8988T (cell line): ENCODE measurements around the gene CTLA4.

ENCODE experiments used
- DNase-seq: peaks from one replicate; pipeline ENCODE4 v3.0.0; 2011

The CTLA4 gene

DNA sequence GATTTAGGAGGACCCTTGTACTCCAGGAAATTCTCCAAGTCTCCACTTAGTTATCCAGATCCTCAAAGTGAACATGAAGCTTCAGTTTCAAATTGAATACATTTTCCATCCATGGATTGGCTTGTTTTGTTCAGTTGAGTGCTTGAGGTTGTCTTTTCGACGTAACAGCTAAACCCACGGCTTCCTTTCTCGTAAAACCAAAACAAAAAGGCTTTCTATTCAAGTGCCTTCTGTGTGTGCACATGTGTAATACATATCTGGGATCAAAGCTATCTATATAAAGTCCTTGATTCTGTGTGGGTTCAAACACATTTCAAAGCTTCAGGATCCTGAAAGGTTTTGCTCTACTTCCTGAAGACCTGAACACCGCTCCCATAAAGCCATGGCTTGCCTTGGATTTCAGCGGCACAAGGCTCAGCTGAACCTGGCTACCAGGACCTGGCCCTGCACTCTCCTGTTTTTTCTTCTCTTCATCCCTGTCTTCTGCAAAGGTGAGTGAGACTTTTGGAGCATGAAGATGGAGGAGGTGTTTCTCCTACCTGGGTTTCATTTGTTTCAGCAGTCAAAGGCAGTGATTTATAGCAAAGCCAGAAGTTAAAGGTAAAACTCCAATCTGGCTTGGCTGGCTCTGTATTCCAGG, at the start of gene CTLA4:
Gene CTLA4, plus strand, starts transcription at position 211 of the 640 bp plus-strand sequence. Its CDS starts 172 bp downstream, at position 383.
- DNase-seq: no peak

DNA sequence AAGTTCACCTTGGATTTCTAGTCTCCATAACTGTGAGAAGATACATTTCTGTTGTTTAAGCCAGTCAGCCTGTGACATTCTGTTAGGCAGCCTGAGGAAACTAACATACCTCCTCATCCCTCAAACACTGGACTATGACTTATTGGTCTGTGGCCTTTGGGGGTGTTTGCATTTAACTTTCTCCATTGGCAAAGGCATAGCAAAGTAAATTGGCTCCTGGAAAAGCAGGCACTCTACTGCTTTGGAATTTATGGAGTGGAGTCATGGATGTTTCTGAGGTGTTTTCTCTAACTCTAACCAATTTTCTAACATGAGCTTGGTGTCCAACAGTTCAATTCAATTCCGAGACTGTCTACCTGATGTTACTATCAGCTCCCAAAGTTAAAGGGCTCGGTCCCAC, 48.9 kb upstream of the CTLA4 start:
- DNase-seq: no peak

DNA sequence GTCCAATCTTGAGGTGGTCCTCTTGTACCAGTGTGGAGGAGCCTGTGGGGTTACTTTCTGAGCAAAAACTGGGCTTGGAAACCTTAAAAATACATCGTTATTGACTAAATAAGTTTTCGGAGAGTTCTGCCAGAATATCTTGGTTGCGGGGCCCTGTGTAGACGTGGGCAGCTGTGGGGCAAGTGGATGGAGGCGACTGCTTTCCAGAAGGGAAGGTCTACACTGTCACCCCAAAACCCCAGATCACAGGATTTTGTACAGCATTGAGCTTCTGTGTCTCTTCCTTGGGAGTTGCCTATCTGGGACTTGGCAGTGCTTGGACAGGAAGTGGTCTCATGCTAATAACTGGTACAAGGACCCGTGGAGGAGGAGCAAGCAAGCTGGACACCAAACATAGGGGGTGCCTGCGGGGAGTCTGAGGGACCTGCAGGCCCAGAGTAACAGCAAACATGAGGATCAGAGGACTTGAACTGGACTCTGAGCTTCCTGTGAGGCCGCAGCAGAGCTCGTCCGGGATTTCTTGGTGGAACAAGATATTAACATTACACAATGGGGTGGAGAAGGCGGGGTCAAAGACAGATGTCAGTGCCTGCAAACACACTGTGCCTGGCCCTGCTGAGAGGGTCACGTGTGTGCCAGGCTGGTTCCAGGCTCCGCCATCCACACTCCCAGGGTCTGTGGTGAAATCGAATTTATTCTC, 48.0 kb upstream of the CTLA4 start:
- DNase-seq: no peak

DNA sequence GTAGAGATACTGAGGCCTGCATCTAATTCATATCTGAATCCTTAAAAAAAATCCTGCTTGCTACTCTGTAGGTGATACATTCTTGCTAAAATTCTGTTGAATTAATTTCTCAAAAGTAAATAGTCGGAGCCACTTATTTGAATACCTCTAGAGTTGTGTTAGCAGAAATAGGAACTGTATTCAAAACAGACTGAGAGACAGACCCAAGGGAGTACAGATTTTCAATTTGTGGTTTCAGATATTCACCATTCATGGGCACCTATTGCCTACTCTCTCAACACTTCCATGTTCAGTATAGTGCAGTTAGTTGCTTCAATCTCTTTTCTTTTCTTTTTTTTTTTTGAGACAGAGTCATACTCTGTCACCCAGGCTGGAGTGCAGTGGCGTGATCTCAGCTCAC, 46.6 kb upstream of the CTLA4 start:
- no peak for DNase-seq

DNA sequence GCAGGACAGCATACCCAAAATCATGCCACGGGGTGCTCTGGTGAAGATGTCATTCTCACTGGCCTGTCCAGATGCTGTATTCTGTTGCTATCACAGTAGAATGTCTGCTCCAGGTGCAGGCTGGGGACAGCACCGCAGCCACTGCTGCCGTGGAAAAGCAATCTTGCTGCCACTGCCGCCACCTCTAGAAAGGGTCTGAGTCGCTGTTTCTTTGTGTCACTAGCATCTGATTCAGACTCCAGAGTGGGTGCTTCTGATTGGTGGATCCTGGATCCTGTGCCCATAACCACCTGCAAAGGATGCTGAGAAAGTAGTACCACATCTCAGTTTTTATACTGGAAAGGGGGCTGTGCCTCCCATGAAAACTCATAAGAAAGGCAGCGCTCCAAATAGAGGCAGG, 45.3 kb upstream of the CTLA4 start:
- DNase-seq: no peak

DNA sequence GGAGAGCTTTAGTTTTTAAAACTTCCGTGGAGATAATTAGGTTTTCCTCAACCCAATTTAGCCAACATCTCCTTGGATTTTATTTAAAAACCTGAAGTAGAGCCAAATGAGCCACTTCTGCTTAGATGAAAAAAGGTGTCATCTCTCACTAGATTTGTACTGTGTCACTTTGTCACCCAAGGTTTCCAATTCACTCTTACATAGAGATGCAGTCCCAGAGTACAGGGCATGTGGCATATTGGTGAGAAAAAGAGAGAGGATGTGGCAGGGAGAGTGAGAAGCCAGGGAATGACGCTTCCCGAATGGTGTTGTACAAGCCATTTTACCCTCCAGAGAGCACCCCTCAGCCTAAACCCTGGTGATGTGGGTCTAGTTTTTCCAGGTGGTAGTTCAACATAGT, 44.4 kb upstream of the CTLA4 start:
- DNase-seq: no peak

DNA sequence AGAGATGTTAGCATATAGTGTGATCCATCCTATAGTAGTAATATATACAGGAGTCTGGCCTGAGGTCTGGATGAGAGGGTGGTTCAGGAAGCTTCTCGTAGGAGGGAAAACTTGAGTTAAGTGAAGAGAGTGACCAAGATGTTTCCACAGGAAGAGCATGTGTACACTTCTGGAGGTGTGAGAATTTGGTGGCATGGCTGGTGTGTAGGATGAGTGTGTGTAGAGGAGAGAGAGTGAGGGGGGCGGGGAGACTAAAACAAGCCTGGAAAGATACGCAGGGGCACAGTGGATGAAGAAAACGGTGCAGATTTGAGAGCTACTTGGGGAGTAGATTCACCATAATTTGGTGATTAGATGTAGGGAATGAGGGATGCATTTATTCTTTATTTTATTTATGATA, 43.5 kb upstream of the CTLA4 start:
- DNase-seq: no peak

DNA sequence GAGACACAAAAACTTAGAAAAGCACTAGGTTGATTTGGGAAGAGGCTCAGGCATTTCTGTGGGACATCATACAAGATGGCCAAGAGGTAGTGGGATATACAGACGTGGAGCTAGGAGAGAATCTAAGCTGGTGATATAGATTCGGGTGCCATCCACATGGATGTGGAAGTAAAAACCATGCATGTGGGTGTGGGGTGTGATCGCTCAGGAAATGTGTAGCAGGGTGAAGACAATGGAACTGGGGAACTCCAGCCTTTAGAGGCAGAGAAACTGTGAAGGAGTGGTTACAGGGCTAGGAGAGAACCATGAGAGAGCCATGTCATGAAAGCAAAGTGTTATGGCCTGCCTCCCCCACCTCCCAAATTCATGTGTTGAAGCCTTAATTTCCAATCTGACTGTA, 43.0 kb upstream of the CTLA4 start:
- no peak for DNase-seq

DNA sequence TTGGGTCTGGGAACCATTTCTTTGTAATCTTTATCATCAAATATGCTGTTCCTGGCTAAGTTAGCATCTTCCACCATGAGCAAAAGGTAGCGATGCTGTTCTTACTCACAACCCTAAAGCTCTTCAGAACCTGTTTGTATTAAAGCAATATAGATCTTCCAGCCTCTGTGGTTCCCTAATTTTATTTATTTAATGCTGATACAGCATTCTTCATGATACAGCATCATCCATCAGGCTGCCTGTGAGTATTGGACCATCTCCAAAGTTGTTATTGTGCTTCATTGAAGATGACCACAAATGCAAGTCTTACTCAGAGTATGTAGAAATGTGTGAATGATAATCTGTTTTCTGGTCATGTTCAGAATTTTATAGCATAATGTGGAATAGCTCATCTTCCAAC, 40.9 kb upstream of the CTLA4 start:
- DNase-seq: no peak

DNA sequence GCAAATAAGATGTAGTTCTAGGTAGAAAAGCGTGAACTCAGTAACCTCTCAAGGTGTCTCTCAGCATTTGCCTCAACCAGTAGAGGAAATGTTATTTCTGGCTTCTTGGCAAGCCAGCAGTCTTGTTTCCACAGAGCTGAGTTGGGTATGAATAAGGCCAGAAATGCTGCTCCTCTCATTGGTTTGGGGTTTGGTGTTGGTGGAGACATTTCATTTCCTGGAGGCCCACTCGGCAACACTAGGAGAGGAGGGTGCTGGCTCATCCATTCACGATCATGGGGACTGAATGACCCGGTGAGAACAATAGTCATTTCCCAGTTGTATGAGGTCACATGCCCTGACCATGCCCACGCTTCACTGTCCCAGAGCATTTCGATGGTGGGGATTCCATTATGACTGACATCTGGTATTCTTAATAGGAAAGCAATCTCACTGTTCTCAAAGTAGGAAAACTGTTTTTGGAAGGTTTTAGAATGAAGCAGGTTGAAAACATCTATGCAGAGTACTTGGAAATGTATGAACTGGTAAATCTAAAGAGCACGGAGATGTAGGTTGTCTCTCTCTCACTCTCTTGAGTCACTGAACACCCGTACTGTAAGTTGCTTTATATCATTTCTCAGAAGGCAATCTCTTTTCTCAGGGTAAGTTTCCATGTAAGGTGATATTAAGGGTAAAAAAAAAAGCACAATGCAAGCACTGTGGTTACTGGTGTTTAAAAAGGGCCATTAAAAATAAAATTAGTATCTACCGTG, 37.1 kb upstream of the CTLA4 start:
- DNase-seq: no peak

DNA sequence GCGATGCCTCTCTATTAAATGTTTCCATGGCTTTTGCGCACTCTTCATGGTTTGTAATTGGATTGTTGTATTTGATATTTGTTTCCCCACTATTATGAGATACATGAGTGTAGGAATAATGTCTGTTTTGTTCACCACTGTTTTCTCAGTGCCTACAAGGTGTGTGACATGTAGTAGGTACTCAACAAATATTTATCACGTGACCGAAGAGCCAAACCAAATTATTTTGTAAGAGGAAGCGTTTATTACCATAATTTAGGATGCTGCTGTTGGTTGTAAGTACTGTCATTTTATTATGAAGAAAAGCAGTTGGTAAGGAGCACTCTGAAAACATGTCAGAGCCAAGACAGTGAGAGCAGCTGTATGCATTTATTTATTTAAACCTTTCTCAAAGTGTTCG, 32.2 kb upstream of the CTLA4 start:
- no peak for DNase-seq

DNA sequence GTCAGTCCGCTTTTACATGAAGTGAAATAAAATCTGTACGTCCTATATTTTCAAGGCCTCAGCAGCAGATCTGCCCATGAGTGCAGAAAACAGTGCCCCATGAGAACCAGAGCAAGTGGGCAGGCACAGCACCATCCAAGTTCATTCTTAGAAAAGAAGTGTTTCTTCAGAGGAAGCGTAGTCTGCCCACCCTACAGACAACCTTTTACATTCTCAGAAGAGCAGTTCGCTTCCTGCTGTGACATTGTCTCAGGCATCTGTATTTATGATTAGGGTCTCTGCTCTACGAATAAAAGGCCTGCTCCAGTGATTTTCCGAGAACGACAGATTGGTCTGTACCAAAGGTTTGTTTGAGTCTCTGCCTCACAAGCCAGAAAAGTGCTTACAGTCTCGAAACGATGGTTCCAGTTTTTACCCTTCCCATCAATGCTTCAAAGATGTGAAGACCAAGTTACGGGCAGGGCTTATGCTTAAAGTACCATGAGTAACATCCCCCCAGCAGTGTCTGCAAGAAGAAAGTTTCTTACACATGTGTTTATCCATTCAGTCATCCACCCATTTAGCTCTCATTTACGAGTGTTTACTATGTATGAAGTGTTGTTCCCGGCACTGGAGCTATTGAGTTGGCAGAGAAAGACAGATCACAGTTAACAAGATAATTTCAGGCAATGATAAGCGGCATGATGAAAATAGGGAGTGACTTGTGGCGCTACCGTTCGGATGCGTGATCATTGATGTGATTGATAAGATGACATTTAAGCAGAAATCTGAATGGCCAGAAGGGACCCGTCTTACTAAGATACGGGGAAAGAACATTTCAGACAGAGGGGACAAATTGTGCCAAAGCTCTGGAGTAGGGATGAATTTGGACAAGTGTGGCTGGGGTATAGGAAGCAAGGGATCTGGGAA, 31.4 kb upstream of the CTLA4 start:
- no peak for DNase-seq

DNA sequence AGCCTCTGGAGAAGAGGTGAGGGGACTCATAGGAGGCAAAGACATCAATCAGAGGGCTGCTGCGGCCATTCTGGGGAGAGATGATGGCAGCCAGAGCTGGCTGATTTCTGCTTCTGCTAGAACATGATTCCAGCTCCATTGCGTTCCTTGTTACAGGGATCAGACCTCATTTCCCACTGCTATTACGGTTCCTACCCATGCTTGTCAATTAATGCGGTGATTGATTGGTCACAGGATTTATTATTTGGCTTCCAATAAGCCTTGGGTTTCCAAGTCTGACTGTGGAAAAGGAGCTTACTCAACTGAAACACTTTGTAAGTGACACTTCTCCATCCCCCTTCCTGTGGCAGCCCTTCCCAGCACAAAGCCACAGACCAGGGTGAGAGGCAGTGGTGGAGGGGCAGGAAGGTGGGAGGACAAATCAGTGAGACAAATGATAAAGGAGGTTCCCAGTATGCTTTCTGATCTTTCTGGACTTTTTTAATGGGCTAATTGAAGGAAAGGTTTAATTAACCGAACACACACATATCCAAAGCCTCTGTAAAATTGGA, 26.8 kb upstream of the CTLA4 start:
- no peak for DNase-seq

DNA sequence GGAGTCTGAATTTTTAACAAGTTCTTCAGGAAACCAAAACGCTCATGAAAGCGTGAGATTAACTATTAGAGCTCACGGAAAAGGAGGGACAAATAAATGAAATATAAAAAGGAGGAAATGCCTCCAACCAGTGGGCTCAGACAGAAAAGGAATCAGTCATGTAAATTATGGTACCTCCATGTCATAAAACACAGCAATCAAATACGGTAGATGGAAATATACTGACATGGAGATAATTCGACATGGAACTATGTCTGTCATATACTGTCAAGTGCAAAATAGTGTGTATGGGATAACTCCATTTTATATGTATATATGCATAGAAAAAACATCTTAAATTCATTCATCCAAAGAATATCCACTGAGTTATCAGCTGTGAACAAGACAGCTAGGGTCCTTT, 25.9 kb upstream of the CTLA4 start:
- no peak for DNase-seq

DNA sequence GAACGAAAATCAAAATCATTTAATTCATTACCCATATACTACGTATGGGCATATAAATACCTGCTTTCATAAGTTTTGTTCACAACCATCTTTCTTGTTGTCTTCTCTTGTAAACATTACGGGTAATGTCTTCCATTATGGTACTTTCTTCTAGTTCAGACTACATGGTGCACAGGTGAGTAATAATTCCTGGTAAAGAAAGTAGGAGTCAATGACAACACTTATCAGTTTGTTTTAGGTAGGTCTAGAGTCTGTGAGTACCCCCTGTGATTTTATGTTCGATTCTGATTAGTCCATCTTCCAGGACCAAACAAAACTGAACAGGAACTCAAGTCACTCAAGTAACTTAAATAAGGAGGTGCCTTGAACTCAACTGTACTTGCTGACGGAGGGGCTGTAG, 25.2 kb upstream of the CTLA4 start:
- DNase-seq: no peak

DNA sequence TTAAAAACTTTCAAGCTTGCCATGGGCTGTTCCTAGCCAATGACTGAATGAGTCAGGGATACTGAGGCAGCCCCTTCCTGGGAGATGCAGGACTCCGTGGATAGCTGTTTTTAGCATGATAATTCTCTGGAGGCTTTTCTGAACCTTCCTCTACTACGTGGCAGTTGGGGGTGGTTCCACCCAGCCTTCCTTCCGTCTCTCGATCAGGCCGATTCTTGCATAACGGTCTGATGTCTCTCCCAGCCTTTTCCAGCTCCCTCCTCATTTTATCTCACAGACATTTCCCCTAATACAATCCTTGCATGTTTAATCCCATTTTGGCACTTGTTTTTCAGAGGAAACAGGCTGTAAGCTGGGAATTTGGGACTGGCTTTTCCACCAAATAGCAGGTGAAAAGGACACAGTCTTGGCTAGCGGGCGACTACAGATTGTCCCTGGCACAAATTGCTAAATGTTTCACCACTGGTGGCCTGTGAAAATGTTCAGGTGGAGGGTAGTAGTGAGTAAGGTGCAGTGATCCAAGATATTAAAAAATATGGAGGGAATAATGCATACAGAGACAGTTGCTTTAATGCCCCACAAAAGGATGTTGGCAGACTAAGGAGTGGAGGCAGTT, 21.0 kb upstream of the CTLA4 start:
- DNase-seq: no peak

DNA sequence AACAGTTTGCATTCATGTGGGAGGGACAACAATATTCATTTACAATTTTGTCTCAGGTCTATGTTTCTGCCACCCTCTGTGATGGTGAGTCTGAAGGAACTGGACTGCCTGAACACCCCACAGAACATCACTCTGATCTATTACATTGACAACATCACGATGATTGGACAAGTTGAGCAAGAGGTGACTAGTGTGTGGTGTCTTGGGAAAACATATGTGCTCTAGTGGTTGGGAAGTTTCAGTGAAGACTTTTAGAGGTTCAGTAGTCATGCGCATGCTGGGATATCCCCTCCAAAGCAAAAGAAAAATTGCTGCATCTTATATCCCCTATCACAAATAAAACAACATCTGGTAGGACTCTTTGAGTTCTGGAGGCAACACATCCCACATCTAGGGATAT, 18.6 kb upstream of the CTLA4 start:
- DNase-seq: no peak

DNA sequence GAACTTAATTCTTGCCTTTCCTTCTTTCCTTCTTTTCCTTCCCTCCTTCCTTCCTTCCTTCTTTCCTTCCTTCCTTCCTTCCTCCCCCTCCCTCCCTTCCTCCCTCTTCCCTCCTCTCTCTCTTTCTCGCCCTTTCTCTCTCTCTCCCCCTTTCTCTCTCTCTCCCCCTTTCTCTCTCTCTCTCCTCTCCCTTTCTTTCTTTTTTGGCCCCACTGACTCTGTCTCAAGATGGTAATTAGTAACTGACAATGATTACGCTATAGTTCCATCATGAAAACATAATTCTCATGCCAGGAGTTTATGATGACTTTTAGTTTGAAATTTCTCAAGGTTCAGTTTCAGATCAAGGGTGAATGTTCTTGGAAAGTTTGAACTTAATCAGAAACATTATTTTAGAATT, 14.8 kb upstream of the CTLA4 start:
- DNase-seq: no peak

DNA sequence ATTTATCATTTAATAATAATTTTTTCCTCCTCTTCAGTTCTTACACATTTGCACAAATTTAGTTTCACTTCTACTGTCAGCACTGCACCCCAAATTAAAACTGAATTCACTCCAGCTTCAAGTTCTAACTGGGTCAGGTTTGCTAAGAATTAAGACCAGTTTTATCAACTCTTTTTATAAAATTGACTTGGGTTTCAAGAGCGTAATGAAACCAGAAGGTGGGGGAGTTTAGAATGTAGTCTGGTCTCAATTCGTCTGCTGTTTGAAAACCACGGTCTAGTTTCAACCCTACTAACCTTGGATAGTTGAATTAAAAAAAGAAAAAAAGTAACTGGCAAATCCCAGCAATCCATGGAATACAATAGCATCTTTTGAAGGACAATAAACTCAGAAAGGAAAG, 14.3 kb upstream of the CTLA4 start:
- no peak for DNase-seq

DNA sequence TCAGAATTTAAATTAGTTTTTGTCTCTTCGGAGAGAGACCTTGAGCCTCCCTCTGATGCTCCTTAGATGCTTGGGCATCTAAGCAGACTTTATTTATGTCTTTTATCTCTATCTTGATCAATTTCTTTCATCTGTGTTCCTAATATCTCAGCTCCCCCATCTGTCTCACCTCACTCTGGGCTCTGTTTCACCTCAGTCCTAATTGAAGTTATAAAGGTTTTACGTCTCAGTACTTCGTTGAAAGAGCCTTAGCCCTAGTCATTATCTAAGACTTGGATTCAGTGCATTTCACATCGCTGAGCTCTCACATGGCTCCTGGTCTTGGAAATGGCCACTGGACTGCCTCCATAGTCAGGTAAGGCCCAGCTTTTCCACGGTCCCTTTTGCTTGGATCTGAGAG, 13.8 kb upstream of the CTLA4 start:
- no peak for DNase-seq

DNA sequence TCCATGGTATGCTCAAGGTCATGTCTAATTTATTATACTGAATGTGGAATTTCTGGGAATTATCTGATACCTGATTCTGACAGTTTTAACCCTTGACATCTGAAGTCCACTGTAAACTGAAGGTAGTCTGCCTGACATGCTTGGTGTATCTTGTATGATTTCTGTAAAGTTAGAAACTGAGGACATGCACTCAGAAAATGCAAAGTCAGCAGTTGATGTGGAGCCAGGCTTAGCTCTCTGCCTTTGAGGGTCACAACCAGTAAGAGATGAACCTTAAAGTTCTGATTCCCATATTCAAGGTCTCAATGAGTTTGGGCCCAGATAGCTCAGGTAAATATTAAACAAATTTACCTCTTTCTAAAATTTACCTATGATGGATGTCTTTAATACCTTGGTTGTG, 12.3 kb upstream of the CTLA4 start:
- DNase-seq: no peak

DNA sequence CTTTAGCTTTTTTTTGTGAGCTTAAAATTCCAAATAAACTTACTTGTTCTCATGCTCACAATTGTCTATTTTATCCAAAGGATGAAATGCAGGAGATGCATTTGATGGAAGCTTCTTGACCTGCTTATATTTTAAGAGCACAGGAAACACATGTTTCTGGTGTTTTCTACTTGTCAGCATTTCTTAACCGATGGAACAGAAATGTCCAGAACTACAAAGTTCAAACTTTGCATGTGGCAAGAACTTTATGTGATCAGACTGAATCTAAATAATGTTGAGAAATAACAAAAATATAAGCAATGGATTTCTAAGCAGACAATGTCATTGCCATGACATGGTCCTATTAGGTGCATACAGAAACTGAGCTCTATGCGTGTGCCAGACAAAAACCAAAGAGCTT, 9.9 kb upstream of the CTLA4 start:
- no peak for DNase-seq

DNA sequence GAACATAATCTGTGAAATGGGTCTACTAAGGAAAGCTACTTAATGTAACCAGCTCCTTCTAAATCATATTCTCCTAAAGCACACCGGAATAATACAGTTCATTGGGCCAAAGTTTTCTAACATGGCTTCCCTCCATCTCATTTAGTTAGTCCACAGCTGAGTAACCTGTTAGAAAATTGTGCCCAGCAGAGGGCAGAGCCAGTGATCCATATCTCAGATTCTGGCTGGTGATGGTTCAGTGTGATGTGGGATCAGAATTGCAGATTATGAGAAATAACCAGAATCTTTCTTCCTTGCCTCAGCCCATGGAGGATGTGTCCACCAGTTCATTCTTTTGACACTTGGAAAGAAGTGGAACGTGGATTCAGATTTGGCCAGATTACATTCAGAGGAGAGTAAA, 9.4 kb upstream of the CTLA4 start:
- DNase-seq: no peak
